ENCODE measurements around the gene IFI44L.

The IFI44L gene

GRCh38 chr1:78691995-78692747, 71.9 kb downstream of the IFI44L start:
- DNase-seq: no peak
